NCI-H2196 (cell line): ENCODE results near the gene NOP14.
A peak's percentile ranks its signal among the peaks of the same experiment; 100 is the strongest.
"Not testable (repeated sequence)": the region's sequence is repeated elsewhere in the genome, so short reads cannot be mapped to it uniquely, and the experiment has no call there.

Experiments used
- DNase-seq: peaks from one replicate; lab custom pipeline; 2025; ENCODE audit not compliant: unreplicated experiment; lab: John Stamatoyannopoulos, UW

The NOP14 gene

GRCh38 chr4:2963175-2963965, at the start of gene NOP14, which contains the start of gene GRK4:
TSS of gene NOP14 (minus strand) at chr4:2963406. CDS start at chr4:2963319, 87 bp downstream.
TSS of gene GRK4 (plus strand) at chr4:2963571. CDS start at chr4:2964071, 500 bp downstream.
- DNase-seq: peak; percentile 98

GRCh38 chr4:3011456-3012220, 48.4 kb upstream of the NOP14 start:
- DNase-seq: no peak

- DNase-seq: no peak
Measured at GRCh38 chr4:3010998-3011397, 47.8 kb upstream of the NOP14 start.

GRCh38 chr4:3010577-3010976, 47.4 kb upstream of the NOP14 start:
- no peak for DNase-seq

- no peak for DNase-seq
Measured at GRCh38 chr4:3009422-3009821, 46.2 kb upstream of the NOP14 start.

- no peak for DNase-seq
Measured at GRCh38 chr4:3007724-3008123, 44.5 kb upstream of the NOP14 start.

GRCh38 chr4:2996415-2996814, 33.2 kb upstream of the NOP14 start:
- no peak for DNase-seq

- DNase-seq: no peak
Measured at GRCh38 chr4:2995546-2996265, 32.5 kb upstream of the NOP14 start.

- DNase-seq: no peak
Measured at GRCh38 chr4:2994917-2995316, 31.7 kb upstream of the NOP14 start.

- DNase-seq: no peak
Measured at GRCh38 chr4:2991243-2991642, 28.0 kb upstream of the NOP14 start.

GRCh38 chr4:2983715-2984114, 20.5 kb upstream of the NOP14 start:
- DNase-seq: not testable (repeated sequence)

- DNase-seq: no peak
Measured at GRCh38 chr4:2982012-2982411, 18.8 kb upstream of the NOP14 start.

GRCh38 chr4:2981256-2981819, 18.1 kb upstream of the NOP14 start:
- DNase-seq: no peak

- no peak for DNase-seq
Measured at GRCh38 chr4:2977211-2978088, 14.2 kb upstream of the NOP14 start.

- no peak for DNase-seq
Measured at GRCh38 chr4:2971275-2971674, 8.1 kb upstream of the NOP14 start.

- no peak for DNase-seq
Measured at GRCh38 chr4:2968381-2968780, 5.2 kb upstream of the NOP14 start.

GRCh38 chr4:2965262-2965661, 2.1 kb upstream of the NOP14 start:
- DNase-seq: no peak

- no peak for DNase-seq
Measured at GRCh38 chr4:2964706-2965258, 1.6 kb upstream of the NOP14 start.

GRCh38 chr4:2963966-2964471, 813 bp upstream of the NOP14 start:
- no peak for DNase-seq
